ENCODE measurements around the gene SMARCC1. TPM values are rescaled to one million over a fixed set of nuclear protein-coding genes. Genes with fewer than 3 reads are reported as not detected.

SMARCC1 gene
- total RNA-seq, 1 experiment from 2014 or later = 249 TPM

- DNase-seq (ENCODE audit: low spot score) (no peak), ATAC-seq (no peak)
- Mint-ChIP-seq H3K4me1 (no peaks in the 10 kb centered on the region), H3K36me3 (peaks cover 62% of the 10 kb centered on the region), H3K9me3 (no peaks in the 10 kb centered on the region), H3K27ac (peak overlapping the region; percentile 45; the same call in 1 of the 2 replicates), H3K4me3 (no peak overlapping the region), H3K27me3 (ENCODE audit: low read depth) (no peaks in the 10 kb centered on the region)
- CTCF ChIA-PET = interaction anchor here (0.7 to 1.4 kb wide), 3 partner anchors 101 to 306 kb away, joined by 3 to 9 read pairs (median 3); no protein-coding TSS in a partner anchor
- TF ChIP-seq TEAD1 (CRISPR knock-in tag; IDR thresholded peaks at IDR 0.05) (no peak), ZNF423 (CRISPR knock-in tag; IDR thresholded peaks at IDR 0.05) (no peak), FOXP4 (CRISPR knock-in tag; IDR thresholded peaks at IDR 0.05) (no peak), TCF7 (CRISPR knock-in tag; IDR thresholded peaks at IDR 0.05; ENCODE audit: low read depth) (no peak), SMAD3 (CRISPR knock-in tag; IDR thresholded peaks at IDR 0.05; ENCODE audit: borderline replicate concordance) (no peak), FOXP1 (CRISPR knock-in tag; IDR thresholded peaks at IDR 0.05; ENCODE audit: borderline replicate concordance) (no peak), PRRX2 (CRISPR knock-in tag; IDR thresholded peaks at IDR 0.05) (no peak), ZNF232 (CRISPR knock-in tag; IDR thresholded peaks at IDR 0.05) (no peak), ZSCAN18 (CRISPR knock-in tag; IDR thresholded peaks at IDR 0.05) (no peak), ZNF671 (CRISPR knock-in tag; IDR thresholded peaks at IDR 0.05) (no peak), FOXK1 (CRISPR knock-in tag; IDR thresholded peaks at IDR 0.05) (no peak), ETV6 (CRISPR knock-in tag; IDR thresholded peaks at IDR 0.05) (no peak)
- TF ChIP-seq, protein P1, sequence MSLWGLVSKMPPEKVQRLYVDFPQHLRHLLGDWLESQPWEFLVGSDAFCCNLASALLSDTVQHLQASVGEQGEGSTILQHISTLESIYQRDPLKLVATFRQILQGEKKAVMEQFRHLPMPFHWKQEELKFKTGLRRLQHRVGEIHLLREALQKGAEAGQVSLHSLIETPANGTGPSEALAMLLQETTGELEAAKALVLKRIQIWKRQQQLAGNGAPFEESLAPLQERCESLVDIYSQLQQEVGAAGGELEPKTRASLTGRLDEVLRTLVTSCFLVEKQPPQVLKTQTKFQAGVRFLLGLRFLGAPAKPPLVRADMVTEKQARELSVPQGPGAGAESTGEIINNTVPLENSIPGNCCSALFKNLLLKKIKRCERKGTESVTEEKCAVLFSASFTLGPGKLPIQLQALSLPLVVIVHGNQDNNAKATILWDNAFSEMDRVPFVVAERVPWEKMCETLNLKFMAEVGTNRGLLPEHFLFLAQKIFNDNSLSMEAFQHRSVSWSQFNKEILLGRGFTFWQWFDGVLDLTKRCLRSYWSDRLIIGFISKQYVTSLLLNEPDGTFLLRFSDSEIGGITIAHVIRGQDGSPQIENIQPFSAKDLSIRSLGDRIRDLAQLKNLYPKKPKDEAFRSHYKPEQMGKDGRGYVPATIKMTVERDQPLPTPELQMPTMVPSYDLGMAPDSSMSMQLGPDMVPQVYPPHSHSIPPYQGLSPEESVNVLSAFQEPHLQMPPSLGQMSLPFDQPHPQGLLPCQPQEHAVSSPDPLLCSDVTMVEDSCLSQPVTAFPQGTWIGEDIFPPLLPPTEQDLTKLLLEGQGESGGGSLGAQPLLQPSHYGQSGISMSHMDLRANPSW (CRISPR knock-in tag; conservative IDR thresholded peaks at IDR 0.05; ENCODE audit: low read depth) = no peak
- TF ChIP-seq, protein P2, sequence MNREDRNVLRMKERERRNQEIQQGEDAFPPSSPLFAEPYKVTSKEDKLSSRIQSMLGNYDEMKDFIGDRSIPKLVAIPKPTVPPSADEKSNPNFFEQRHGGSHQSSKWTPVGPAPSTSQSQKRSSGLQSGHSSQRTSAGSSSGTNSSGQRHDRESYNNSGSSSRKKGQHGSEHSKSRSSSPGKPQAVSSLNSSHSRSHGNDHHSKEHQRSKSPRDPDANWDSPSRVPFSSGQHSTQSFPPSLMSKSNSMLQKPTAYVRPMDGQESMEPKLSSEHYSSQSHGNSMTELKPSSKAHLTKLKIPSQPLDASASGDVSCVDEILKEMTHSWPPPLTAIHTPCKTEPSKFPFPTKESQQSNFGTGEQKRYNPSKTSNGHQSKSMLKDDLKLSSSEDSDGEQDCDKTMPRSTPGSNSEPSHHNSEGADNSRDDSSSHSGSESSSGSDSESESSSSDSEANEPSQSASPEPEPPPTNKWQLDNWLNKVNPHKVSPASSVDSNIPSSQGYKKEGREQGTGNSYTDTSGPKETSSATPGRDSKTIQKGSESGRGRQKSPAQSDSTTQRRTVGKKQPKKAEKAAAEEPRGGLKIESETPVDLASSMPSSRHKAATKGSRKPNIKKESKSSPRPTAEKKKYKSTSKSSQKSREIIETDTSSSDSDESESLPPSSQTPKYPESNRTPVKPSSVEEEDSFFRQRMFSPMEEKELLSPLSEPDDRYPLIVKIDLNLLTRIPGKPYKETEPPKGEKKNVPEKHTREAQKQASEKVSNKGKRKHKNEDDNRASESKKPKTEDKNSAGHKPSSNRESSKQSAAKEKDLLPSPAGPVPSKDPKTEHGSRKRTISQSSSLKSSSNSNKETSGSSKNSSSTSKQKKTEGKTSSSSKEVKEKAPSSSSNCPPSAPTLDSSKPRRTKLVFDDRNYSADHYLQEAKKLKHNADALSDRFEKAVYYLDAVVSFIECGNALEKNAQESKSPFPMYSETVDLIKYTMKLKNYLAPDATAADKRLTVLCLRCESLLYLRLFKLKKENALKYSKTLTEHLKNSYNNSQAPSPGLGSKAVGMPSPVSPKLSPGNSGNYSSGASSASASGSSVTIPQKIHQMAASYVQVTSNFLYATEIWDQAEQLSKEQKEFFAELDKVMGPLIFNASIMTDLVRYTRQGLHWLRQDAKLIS (CRISPR knock-in tag; IDR thresholded peaks at IDR 0.05; ENCODE audit: borderline replicate concordance) = no peak
- POLR2A ChIA-PET = no interaction called here
Observed at GRCh38 chr3:47622671-47623461, 158.8 kb downstream of the SMARCC1 start.
